Stomach (tissue), 19 donors: ENCODE results near the gene PRR14L. TPM values are rescaled to one million over a fixed set of nuclear protein-coding genes. Genes with fewer than 3 reads are reported as not detected.
"Not testable (repeated sequence)": the region's sequence is repeated elsewhere in the genome, so short reads cannot be mapped to it uniquely, and the experiment has no call there.

ENCODE experiments used
- DNase-seq, 2 donors: peaks; one replicate each; pipeline versions ENCODE4 v3.0.0 to v3.0.0-alpha.2; 2013 to 2019
- H3K27ac ChIP-seq, 5 donors: fragments of 200-600 bp in 4 of 5; sonication (generic) in 4 of 5; one replicate each; pipeline ENCODE4 v1.5.1; 2013 to 2019; ENCODE audit warnings: mild to moderate bottlenecking in 1 of 5, moderate library complexity in 1 of 5
- H3K27me3 ChIP-seq, 3 donors: fragments of 200-600 bp; sonication (generic); one replicate each; pipeline ENCODE4 v1.5.1; 2017 to 2019; ENCODE audit warnings: mixed run types in 1 of 3
- H3K36me3 ChIP-seq, 4 donors: fragments of 200-600 bp; sonication (generic); 1 replicate in 3 of 4; 2 replicates in 1 of 4; pipeline ENCODE4 v1.5.1; 2016 to 2019
- H3K4me1 ChIP-seq, 4 donors: fragments of 200-600 bp; sonication (generic); one replicate each; pipeline ENCODE4 v1.5.1; 2016 to 2019
- H3K4me3 ChIP-seq, 4 donors: fragments of 200-600 bp; sonication (generic) in 3 of 4; one replicate each; pipeline ENCODE4 v1.5.1; 2016 to 2019; ENCODE audit warnings: mild to moderate bottlenecking in 1 of 4
- H3K9me3 ChIP-seq, 4 donors: fragments of 200-600 bp; sonication (generic); one replicate each; pipeline ENCODE4 v1.5.1; 2016 to 2019
- CTCF ChIP-seq, 7 experiments: fragments of 450-650 bp in 4 of 7; fragments of 200-600 bp in 3 of 7; sonication (generic) in 3 of 7; IDR thresholded peaks; one replicate each; pipeline ENCODE4 v1.5.1; 2016 to 2019; ENCODE audit warnings: antibody characterized with exemption in 7 of 7, control low read depth in 2 of 7, mild to moderate bottlenecking in 1 of 7
- EP300 ChIP-seq: sonication (generic); formaldehyde crosslinking; IDR thresholded peaks from one replicate; pipeline ENCODE4 v1.6.1; 2017; ENCODE audit warnings: antibody characterized with exemption
- POLR2A ChIP-seq, 4 donors: fragments of 450-650 bp; IDR thresholded peaks; one replicate each; pipeline ENCODE4 v1.6.1; 2016; ENCODE audit warnings: antibody characterized with exemption in 4 of 4, control low read depth in 2 of 4, mild to moderate bottlenecking in 1 of 4, moderate library complexity in 1 of 4
- POLR2AphosphoS5 ChIP-seq, 3 donors: sonication (generic); formaldehyde crosslinking; IDR thresholded peaks; one replicate each; pipeline ENCODE4 v1.6.1; 2016; ENCODE audit warnings: antibody characterized with exemption in 3 of 3
- WGBS, 5 donors: extraction: QIAGEN DNeasy Blood & Tissue Kit in 3 of 5; methylation state at CpG; one replicate each; pipeline versions ENCODE4 v1.1.5 to v1.1.7; 2013 to 2018; 5-methylcytosine and 5-hydroxymethylcytosine counted together
- intact Hi-C: fragments of 100-400 bp; cut with DNase I; formaldehyde crosslinking; loops from one replicate; pipeline ENCODE4 v1.15.1; 2023; ENCODE audit warnings: low total_unique reads
- long read RNA-seq, 10 donors: transcript quantifications; one replicate each; lab custom pipeline, GENCODE V29; 2026
- polyA plus RNA-seq, 3 donors: library from polyadenylated mRNA; stranded (reverse); fragments of 200-250 nt; gene quantifications; one replicate each; pipeline ENCODE4 v1.2.3, GENCODE V29; 2013
- total RNA-seq, 5 donors: library from RNA; depleted of rRNA; stranded (reverse); fragments of >200 nt; gene quantifications; one replicate each; pipeline versions ENCODE4 v1.1.0 to v1.2.3, GENCODE V29; 2014 to 2016
- donor health status: healthy with polysubstance abuse.
- donor health status: Bipolar disorder and iron deficiency.
- donor health status: healthy.

The PRR14L gene
- total RNA-seq (100 to 1,000 TPM in 1 of 5 donors, 10 to 100 TPM in 4; 24.0 to 193 (median 29.9) TPM), polyA plus RNA-seq (1 to 10 TPM; 4.0 to 5.5 (median 4.2) TPM)
- long read RNA-seq, donor 1, partial matches to known transcripts, result 9 of 9 reads
- long read RNA-seq, donor 1, other reads (novel, unspliced or antisense), result 0 of 9 reads
- long read RNA-seq, donor 2, result 0 reads
- long read RNA-seq, donor 3, result 0 reads
- long read RNA-seq, donor 4, result 0 reads
- long read RNA-seq, donor 5, result 0 reads
- long read RNA-seq, donor 6, transcript PRR14L-206 (3 exons, 718 nt), result major isoform, 6 of 15 reads
- long read RNA-seq, donor 6, partial matches to known transcripts, result 9 of 15 reads
- long read RNA-seq, donor 6, other reads (novel, unspliced or antisense), result 0 of 15 reads
- long read RNA-seq, donor 7, result 0 reads
- long read RNA-seq, donor 8, partial matches to known transcripts, result 0 of 2 reads
- long read RNA-seq, donor 8, other reads (novel, unspliced or antisense), result 0 of 2 reads
- long read RNA-seq, donor 9, partial matches to known transcripts, result 0 of 1 reads
- long read RNA-seq, donor 9, other reads (novel, unspliced or antisense), result 0 of 1 reads
- long read RNA-seq, donor 10, partial matches to known transcripts, result 5 of 5 reads
- long read RNA-seq, donor 10, other reads (novel, unspliced or antisense), result 0 of 5 reads

DNA sequence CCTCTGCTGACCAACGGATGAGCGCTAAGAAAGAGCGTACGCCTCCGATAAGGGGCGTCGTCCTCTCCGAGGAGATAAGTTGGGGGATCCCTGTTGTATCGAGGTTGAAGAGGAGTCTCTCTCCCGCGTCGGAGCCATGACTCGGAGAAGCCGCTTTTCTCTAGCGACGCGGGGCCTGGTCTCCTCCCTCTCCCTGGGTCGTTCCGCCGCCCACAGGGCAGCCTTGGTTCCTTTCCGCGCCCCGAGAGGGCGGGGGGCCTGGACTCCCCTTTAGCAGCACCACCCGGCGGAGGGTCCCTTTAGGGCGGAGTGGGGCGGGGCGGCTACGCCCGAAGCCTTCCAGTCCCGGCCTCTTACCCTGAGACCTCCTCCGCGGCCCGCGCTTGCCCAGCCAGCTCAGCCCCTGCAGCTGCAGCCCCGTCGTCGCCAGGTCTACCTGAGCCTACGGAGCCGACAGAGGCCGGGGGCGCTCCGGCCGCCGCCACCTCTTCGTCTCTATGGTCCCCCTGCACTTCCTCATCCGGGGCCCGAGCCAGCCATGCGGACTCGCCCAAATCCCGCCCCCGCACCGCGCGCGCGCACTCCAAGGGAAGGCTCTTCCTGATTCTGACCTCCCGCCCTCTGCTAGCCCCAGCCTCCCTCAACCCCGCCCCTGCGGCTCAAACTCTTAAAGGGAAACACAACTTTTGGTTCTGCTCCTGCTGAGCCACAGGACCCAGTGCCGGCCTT, at the start of gene PRR14L:
Gene PRR14L (minus strand): TSS at position 497 of the 729 bp plus-strand sequence. CDS start 11,272 bp downstream, outside the sequence.
- Histone ChIP-seq H3K27ac (peak within 1 kb of the TSS; percentile 89 to 97 (median 91)), H3K36me3 (peaks cover 0 to 19% (median 5%) of the 10 kb centered on the region in 4 donors), H3K9me3 (no peaks in the 10 kb centered on the region), H3K27me3 (no peaks in the 10 kb centered on the region), H3K4me3 (peak within 1 kb of the TSS; percentile 78 to 98 (median 95)), H3K4me1 (peaks cover 32 to 72% (median 56%) of the 10 kb centered on the region in 4 donors)
- peak; percentile 99 for DNase-seq
- 0 to 1% (median 0%) methylated on average over 41 to 62 of the region's 62 CpGs for WGBS, 5 donors
- TF ChIP-seq CTCF (IDR thresholded peaks at IDR 0.05) (no peak), POLR2AphosphoS5 (IDR thresholded peaks at IDR 0.05) (peak; percentile 73 to 96 (median 89)), POLR2A (IDR thresholded peaks at IDR 0.05) (peak in 2 of 4 donors; percentile 21 to 69), EP300 (no peak)
- intact Hi-C loops, result loop anchor here (10.0 kb wide), 1 partner anchor 85 kb away; the partner anchor contains the start of gene PISD

GRCh38 chr22:31799358-31799757, 49.4 kb upstream of the PRR14L start:
- H3K4me1 ChIP-seq, H3K4me3 ChIP-seq, H3K9me3 ChIP-seq, DNase-seq, intact Hi-C loops, H3K27me3 ChIP-seq: not testable (repeated sequence)
- WGBS, 5 donors, result 84 to 88% (median 85%) methylated on average over 8 of the region's 8 CpGs
- Histone ChIP-seq H3K27ac (peak overlapping the region in 1 of 5 donors; percentile 31), H3K36me3 (peaks cover 54 to 97% (median 96%) of the 10 kb centered on the region in 4 donors)

DNA sequence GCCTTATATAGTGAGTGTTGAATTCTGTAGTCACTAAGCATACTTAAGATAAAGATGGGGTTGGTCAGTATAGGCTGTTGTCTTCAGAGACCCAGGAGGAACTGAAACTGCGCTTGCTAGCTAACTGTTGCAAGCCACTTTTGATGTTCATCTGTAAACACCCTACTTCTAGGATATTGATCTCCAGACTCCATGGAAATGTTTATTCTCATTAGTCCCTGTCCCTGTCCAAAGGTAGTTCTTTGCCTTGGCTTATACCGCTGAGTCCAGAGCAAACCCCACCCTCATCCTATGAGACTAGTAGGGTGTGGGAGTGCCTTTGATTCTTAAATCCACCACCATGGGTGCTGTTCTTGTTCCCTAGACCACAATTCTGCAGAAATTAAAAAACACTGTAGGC, 40.3 kb upstream of the PRR14L start:
- no peak overlapping the region for H3K4me3 ChIP-seq
- H3K36me3 ChIP-seq, result peaks cover 8 to 77% (median 71%) of the 10 kb centered on the region in 4 donors
- no peak for TF ChIP-seq EP300
- TF ChIP-seq POLR2AphosphoS5 (IDR thresholded peaks at IDR 0.05), result no peak
- TF ChIP-seq POLR2A (IDR thresholded peaks at IDR 0.05), result no peak
- TF ChIP-seq CTCF (IDR thresholded peaks at IDR 0.05), result no peak
- no peaks in the 10 kb centered on the region for H3K4me1 ChIP-seq
- 90 to 96% (median 92%) methylated on average over 2 of the region's 2 CpGs for WGBS, 5 donors
- peak in 1 of 2 donors; percentile 12 for DNase-seq
- no peaks in the 10 kb centered on the region for H3K9me3 ChIP-seq
- no peaks in the 10 kb centered on the region for H3K27me3 ChIP-seq
- no peak overlapping the region for H3K27ac ChIP-seq
- intact Hi-C loops, result no loop called here

DNA sequence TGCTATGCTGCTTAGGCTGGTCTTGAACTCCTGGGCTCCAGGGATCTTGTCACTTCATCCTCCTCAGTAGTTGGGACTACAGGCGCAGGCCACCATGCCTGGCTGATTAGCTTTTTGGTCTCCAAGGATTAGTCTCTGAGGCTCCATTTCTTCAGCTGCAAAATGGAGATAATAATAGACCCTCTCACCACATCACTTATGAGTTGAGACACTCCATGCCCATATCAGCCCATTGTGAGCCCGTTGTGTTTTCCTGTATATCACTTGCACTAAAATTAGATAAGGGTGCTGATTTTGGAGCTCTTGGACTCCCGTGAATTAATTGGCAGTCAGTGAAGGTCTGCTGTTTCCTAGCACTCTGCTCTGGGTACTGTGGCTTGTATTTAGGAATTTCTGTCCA, 39.9 kb upstream of the PRR14L start:
- 56 to 71% (median 58%) methylated on average over 3 of the region's 3 CpGs for WGBS, 5 donors

More for the DNA sequence above, 39.9 kb upstream of the PRR14L start:
- peaks cover 11 to 78% (median 72%) of the 10 kb centered on the region in 4 donors for H3K36me3 ChIP-seq
- no peak overlapping the region for H3K4me3 ChIP-seq
- no peak overlapping the region for H3K27ac ChIP-seq
- no peak for DNase-seq
- no peaks in the 10 kb centered on the region for H3K27me3 ChIP-seq
- intact Hi-C loops, result no loop called here
- no peaks in the 10 kb centered on the region for H3K4me1 ChIP-seq
- no peak for TF ChIP-seq POLR2A (IDR thresholded peaks at IDR 0.05)
- TF ChIP-seq POLR2AphosphoS5 (IDR thresholded peaks at IDR 0.05), result no peak
- no peak for TF ChIP-seq CTCF (IDR thresholded peaks at IDR 0.05)
- no peak for TF ChIP-seq EP300
- H3K9me3 ChIP-seq, result no peaks in the 10 kb centered on the region
